ENCODE results near the gene LRP6.
"Not testable (repeated sequence)": the region's sequence is repeated elsewhere in the genome, so short reads cannot be mapped to it uniquely, and the experiment has no call there.

Gene LRP6

DNA sequence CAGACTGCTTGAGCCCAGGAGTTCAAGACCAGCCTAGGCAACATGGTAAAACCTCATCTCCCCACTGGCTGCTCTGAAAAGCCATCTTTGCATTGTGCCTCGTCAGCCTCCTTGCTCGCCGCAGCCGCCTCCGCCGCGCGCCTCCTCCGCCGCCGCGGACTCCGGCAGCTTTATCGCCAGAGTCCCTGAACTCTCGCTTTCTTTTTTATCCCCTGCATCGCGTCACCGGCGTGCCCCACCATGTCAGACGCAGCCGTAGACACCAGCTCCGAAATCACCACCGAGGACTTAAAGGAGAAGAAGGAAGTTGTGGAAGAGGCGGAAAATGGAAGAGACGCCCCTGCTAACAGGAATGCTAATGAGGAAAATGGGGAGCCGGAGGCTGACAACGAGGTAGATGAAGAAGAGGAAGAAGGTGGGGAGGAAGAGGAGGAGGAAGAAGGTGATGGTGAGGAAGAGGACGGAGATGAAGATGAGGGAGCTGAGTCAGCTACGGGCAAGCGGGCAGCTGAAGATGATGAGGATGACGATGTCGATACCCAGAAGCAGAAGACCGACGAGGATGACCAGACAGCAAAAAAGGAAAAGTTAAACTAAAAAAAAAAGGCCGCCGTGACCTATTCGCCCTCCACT, 155.8 kb downstream of the LRP6 start:
- peaks cover 16% of the 10 kb centered on the region for H3K36me3 Mint-ChIP-seq (ENCODE audit: low read depth)
- H3K4me3 Mint-ChIP-seq; H3K27ac Mint-ChIP-seq; H3K4me1 Mint-ChIP-seq (ENCODE audit: low read depth); H3K27me3 Mint-ChIP-seq: not testable (repeated sequence)
- peaks cover 15% of the 10 kb centered on the region for H3K9me3 Mint-ChIP-seq

DNA sequence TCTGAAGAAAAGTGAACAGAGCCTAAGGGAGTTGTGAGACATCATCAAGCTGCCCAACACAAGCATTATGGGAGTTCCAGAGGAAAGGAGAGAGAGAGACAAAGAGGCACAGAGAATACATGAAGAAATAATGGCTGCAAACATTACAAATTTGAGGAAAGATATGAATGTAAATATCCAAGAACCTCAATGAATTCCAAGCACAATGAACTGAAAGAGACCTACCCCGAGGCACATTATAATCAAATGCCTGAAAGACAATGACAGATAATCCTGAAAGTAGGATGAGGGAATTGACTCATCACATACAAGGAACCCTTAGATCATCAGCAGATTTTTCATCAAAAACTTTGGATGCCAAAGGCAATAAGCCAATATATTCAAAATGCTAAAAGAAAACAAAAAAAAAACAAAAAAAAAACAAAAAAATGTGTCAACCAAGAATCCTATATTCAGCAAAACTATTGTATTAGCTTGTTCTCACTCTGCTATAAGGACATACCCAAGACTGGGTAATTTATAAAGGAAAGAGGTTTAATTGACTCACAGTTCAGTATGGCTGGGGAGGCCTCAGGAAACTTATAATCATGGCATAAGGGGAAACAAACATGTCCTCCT, 158.3 kb downstream of the LRP6 start:
- Mint-ChIP-seq H3K9me3 (peaks cover 15% of the 10 kb centered on the region), H3K36me3 (ENCODE audit: low read depth) (peaks cover 16% of the 10 kb centered on the region), H3K4me3 (no peak overlapping the region), H3K27me3 (no peaks in the 10 kb centered on the region), H3K27ac (no peak overlapping the region), H3K4me1 (ENCODE audit: low read depth) (no peaks in the 10 kb centered on the region)

DNA sequence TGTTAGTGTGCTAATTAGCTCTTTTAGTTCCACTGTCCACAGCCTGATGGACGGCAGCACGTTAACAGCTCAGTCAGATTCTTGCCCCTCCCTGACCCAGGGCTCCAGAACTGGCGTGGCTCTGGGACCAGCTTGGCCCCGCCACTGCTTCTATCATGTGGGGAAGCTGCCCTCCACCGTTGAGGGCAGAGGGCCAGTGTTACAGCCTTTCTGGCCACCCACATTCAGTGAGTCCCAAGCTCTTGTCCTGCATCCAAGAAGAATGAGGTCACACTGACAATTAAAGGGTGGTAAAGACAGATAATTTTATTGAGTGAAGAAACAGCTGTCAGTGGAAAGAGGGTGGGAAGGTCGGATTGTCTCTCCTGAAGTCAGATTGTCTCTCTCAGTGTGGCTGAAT, 159.2 kb downstream of the LRP6 start:
- Mint-ChIP-seq H3K27me3 (peaks cover 3% of the 10 kb centered on the region), H3K4me3 (no peak overlapping the region), H3K4me1 (ENCODE audit: low read depth) (no peaks in the 10 kb centered on the region), H3K9me3 (peaks cover 19% of the 10 kb centered on the region), H3K27ac (no peak overlapping the region), H3K36me3 (ENCODE audit: low read depth) (peaks cover 21% of the 10 kb centered on the region)

DNA sequence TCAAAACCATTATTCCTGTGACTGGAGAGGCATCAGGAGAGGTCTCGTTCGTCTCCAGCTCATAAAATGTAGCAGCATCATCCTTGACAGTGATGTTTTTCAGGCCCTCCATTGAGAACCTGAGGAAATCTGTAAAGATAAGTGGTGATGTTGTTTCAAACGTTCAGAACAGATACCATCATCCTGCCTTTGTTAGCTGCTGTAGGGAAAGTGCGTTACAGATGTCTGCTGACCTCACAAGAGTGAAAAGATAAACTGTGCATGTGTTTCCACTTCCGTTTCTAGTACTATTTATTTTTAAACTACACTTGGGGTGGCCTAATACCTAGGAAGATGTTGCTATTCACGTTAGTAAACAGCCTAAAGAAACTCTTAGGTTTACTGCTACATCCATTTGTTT, 167.7 kb downstream of the LRP6 start:
- Mint-ChIP-seq H3K4me1 (ENCODE audit: low read depth) (no peaks in the 10 kb centered on the region), H3K27me3 (peaks cover 12% of the 10 kb centered on the region), H3K9me3 (peaks cover 8% of the 10 kb centered on the region), H3K27ac (no peak overlapping the region), H3K36me3 (ENCODE audit: low read depth) (peaks cover 4% of the 10 kb centered on the region), H3K4me3 (no peak overlapping the region)

DNA sequence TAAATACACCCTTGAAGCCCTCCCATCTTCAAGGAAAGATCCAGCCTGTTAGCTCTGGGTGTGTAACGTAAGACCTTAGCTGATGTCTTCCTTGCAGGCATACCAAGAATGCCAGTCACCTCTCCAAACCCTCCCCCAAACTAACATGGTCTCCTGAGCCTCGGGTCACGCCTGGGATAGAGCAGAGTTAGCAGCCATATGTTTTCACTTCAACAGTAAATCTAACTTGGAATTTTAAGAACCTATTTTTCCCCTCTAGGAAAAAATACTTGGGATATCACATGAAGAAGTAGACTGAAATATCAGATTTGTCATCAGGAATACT, 168.2 kb downstream of the LRP6 start:
- peaks cover 8% of the 10 kb centered on the region for H3K9me3 Mint-ChIP-seq
- no peaks in the 10 kb centered on the region for H3K4me1 Mint-ChIP-seq (ENCODE audit: low read depth)
- no peak overlapping the region for H3K4me3 Mint-ChIP-seq
- peaks cover 4% of the 10 kb centered on the region for H3K36me3 Mint-ChIP-seq (ENCODE audit: low read depth)
- peaks cover 12% of the 10 kb centered on the region for H3K27me3 Mint-ChIP-seq
- no peak overlapping the region for H3K27ac Mint-ChIP-seq

GRCh38 chr12:12097891-12098690, 168.8 kb downstream of the LRP6 start:
- Mint-ChIP-seq H3K9me3 (peaks cover 4% of the 10 kb centered on the region), H3K36me3 (ENCODE audit: low read depth) (peaks cover under 1% of the 10 kb centered on the region), H3K4me3 (no peak overlapping the region), H3K4me1 (ENCODE audit: low read depth) (no peaks in the 10 kb centered on the region), H3K27ac (no peak overlapping the region), H3K27me3 (peaks cover 9% of the 10 kb centered on the region)

DNA sequence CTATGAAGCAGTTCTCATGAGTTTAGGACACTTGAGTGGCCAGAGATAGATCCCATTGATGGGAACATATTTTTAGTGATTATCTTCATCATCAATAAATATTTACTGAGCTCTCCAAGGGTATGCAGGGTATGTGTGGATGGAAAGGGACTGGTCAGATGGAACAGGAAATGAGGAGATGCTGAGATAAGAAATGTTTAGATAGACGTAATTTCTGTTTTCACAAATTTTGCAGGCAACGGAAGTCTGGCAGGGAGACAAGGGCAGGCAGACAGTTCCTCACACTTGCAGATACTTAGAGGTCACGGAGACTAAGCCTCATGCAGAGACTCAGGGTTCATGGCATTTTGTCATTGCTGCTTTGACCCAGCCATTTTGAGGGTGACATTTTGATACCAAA, 171.8 kb downstream of the LRP6 start:
- no peaks in the 10 kb centered on the region for H3K4me1 Mint-ChIP-seq (ENCODE audit: low read depth)
- no peaks in the 10 kb centered on the region for H3K9me3 Mint-ChIP-seq
- no peaks in the 10 kb centered on the region for H3K36me3 Mint-ChIP-seq (ENCODE audit: low read depth)
- H3K27ac Mint-ChIP-seq: no peak overlapping the region
- peaks cover 12% of the 10 kb centered on the region for H3K27me3 Mint-ChIP-seq
- H3K4me3 Mint-ChIP-seq: no peak overlapping the region

DNA sequence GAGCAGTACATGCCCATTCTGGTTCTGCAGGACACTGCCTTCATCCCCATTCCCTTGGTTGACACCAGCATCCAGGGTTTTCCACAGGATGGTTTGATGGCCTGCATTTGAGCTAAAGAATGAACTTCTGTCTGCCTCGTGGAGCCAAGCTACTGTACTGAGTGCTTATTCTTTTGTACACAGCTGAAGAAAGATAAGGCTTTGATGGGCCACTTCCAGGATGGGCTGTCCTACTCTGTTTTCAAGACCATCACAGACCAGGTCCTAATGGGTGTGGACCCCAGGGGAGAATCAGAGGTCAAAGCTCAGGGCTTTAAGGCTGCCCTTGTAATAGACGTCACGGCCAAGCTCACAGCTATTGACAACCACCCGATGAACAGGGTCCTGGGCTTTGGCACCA, 172.4 kb downstream of the LRP6 start:
- H3K36me3 Mint-ChIP-seq (ENCODE audit: low read depth): no peaks in the 10 kb centered on the region
- H3K27ac Mint-ChIP-seq: no peak overlapping the region
- peaks cover 12% of the 10 kb centered on the region for H3K27me3 Mint-ChIP-seq
- H3K4me1 Mint-ChIP-seq (ENCODE audit: low read depth): no peaks in the 10 kb centered on the region
- H3K9me3 Mint-ChIP-seq: no peaks in the 10 kb centered on the region
- no peak overlapping the region for H3K4me3 Mint-ChIP-seq

DNA sequence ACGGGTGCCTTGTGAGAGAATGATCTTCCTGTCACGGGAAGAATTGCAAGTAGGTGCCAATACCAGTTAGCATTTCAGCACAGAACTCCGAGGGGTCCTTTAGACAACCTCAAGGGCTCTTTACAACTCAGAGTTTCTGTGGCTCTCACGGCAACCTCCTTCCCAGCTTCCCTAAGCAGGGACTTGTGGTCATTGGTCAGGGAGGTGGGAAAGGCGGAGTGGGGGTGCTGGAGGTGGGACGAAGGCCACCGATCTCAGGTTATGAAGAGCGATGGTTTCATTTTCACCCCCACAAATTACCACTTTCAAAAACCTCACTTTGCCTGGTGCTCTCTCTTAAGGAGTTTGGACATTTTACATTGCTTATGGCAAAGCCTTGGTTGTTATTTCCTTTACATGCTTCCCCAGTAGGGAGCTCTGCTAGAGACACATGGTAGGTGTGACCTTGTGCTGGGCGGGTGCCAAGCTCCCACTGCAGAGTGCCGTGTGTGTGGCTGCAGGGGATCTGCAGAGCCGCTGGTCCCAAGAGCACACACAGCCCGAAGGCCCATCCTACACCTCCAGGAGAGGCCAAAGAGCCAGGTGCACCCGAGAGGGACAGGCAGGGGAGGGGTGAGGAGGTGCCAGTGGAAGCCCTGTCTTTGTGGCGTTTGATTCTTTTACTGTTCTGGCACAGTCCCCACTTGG, 174.7 kb downstream of the LRP6 start:
- no peak overlapping the region for H3K27ac Mint-ChIP-seq
- H3K27me3 Mint-ChIP-seq: peaks cover 12% of the 10 kb centered on the region
- H3K36me3 Mint-ChIP-seq (ENCODE audit: low read depth): no peaks in the 10 kb centered on the region
- no peaks in the 10 kb centered on the region for H3K4me1 Mint-ChIP-seq (ENCODE audit: low read depth)
- H3K9me3 Mint-ChIP-seq: no peaks in the 10 kb centered on the region
- no peak overlapping the region for H3K4me3 Mint-ChIP-seq

DNA sequence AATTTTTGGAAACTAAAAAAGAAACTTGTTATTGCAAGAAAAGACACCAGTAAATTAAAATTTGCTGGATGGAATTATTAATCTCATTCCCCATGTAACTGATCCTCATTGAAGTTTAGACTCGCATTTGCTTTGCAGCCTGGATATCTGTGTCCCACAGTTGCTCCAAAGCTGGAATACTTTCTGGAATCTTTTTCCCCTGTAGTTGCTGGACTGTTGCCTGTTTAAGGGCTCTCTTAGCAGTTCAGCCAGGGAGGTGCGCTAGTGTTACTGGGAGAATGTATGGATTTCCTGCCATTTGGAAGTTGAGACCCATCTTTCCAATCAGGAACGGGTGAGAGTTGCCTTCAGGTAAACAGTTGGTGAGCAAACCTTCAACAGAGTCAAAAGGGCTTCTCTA, 175.8 kb downstream of the LRP6 start:
- Mint-ChIP-seq H3K27me3 (peaks cover 14% of the 10 kb centered on the region), H3K9me3 (no peaks in the 10 kb centered on the region), H3K4me3 (no peak overlapping the region), H3K27ac (no peak overlapping the region), H3K4me1 (ENCODE audit: low read depth) (no peaks in the 10 kb centered on the region), H3K36me3 (ENCODE audit: low read depth) (no peaks in the 10 kb centered on the region)

DNA sequence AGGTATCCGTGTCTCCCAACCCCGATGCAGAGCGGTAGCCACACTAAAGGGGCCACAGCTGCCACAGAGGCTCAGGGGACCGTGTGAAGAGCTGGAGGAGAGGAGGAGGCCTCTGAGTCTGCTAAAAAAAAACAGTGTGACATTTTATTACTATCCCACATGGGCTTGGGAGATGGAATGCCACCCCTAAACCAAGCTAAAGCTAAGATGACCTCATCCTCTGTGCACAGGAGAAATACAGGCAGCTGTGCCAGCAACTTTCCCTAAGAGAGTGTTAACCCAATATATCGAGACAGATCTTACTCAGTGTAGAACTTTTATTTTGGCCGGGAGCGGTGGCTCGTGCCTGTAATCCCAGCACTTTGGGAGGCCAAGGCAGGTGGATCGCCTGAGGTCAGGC, 178.1 kb downstream of the LRP6 start:
- Mint-ChIP-seq H3K4me1 (ENCODE audit: low read depth) (no peaks in the 10 kb centered on the region), H3K27ac (no peak overlapping the region), H3K9me3 (no peaks in the 10 kb centered on the region), H3K36me3 (ENCODE audit: low read depth) (no peaks in the 10 kb centered on the region), H3K4me3 (no peak overlapping the region), H3K27me3 (peaks cover 14% of the 10 kb centered on the region)

- no peak overlapping the region for H3K4me3 Mint-ChIP-seq
- peaks cover 14% of the 10 kb centered on the region for H3K27me3 Mint-ChIP-seq
- H3K4me1 Mint-ChIP-seq (ENCODE audit: low read depth): no peaks in the 10 kb centered on the region
- no peaks in the 10 kb centered on the region for H3K36me3 Mint-ChIP-seq (ENCODE audit: low read depth)
- H3K27ac Mint-ChIP-seq: no peak overlapping the region
- no peaks in the 10 kb centered on the region for H3K9me3 Mint-ChIP-seq
Measured at GRCh38 chr12:12088147-12088546, 178.7 kb downstream of the LRP6 start.

DNA sequence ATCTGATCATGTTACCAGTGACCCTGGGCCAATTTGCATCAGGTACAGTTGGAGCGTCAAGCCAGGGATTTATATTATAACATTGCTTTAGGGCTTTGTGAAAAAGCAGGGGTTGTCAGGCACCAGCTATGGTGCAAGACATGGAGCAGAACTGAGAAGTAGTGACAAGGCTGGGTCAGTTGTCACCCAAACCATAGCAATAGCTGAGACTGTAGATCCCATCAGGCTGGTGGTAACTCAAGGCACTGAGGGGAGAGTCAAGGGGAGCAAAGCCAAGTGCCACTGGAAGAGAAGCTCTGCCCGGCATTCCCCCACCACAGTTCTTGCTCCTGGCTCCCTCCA, 179.2 kb downstream of the LRP6 start:
- no peak overlapping the region for H3K4me3 Mint-ChIP-seq
- H3K27ac Mint-ChIP-seq: no peak overlapping the region
- H3K27me3 Mint-ChIP-seq: peaks cover 11% of the 10 kb centered on the region

GRCh38 chr12:12086973-12087692, 179.7 kb downstream of the LRP6 start:
- H3K4me1 Mint-ChIP-seq (ENCODE audit: low read depth): no peaks in the 10 kb centered on the region
- no peaks in the 10 kb centered on the region for H3K9me3 Mint-ChIP-seq
- no peaks in the 10 kb centered on the region for H3K36me3 Mint-ChIP-seq (ENCODE audit: low read depth)
- H3K4me3 Mint-ChIP-seq: no peak overlapping the region
- H3K27me3 Mint-ChIP-seq: peaks cover 11% of the 10 kb centered on the region
- H3K27ac Mint-ChIP-seq: no peak overlapping the region

More for the DNA sequence above, 179.2 kb downstream of the LRP6 start:
- Mint-ChIP-seq H3K4me1 (ENCODE audit: low read depth) (no peaks in the 10 kb centered on the region), H3K9me3 (no peaks in the 10 kb centered on the region), H3K36me3 (ENCODE audit: low read depth) (no peaks in the 10 kb centered on the region)

DNA sequence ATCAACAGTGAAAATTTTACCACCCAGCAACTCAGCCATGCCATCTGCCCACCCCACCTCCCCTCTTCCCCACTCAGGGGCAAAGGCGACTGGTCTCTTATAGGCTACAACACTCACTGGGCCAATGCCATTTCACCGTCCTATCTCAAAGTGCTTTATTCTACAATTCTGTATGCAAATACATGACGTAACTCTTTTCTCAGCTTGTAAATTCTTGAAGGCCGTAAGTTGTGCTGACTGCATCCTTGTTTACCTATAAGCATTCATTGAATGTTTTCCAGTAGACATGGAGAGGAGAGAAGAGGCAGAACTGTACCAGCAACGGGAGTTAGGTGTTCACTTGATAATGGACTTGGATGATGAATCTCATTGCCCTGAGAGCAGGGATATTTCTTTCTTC, 180.5 kb downstream of the LRP6 start:
- Mint-ChIP-seq H3K27ac (no peak overlapping the region), H3K4me3 (no peak overlapping the region), H3K4me1 (ENCODE audit: low read depth) (no peaks in the 10 kb centered on the region), H3K36me3 (ENCODE audit: low read depth) (no peaks in the 10 kb centered on the region), H3K27me3 (peaks cover 7% of the 10 kb centered on the region), H3K9me3 (no peaks in the 10 kb centered on the region)
